AG09309 (cell line): Measurements from ENCODE around the gene CNTN2.

Source experiments
- DNase-seq: peaks from one replicate; pipeline ENCODE4 v3.0.0-alpha.2; 2010; ENCODE audit warnings: low read depth
- H3K4me3 ChIP-seq: 2 replicates; pipeline ENCODE4 v1.5.1; 2011; ENCODE audit warnings: mild to moderate bottlenecking, low read depth, low read length, moderate library complexity; ENCODE audit not compliant: control insufficient read depth
- CTCF ChIP-seq: IDR thresholded peaks from 2 replicates; pipeline ENCODE4 v1.5.1; 2011; ENCODE audit warnings: mild to moderate bottlenecking, low read depth, low read length, inconsistent platforms; ENCODE audit not compliant: insufficient read depth, control insufficient read depth; ENCODE audit errors: missing control alignments

The CNTN2 gene

GRCh38 chr1:205052690-205053089 lies 9.7 kb downstream of the CNTN2 start:
- no peak overlapping the region for H3K4me3 ChIP-seq
- DNase-seq, result no peak
- no peak for TF ChIP-seq CTCF

GRCh38 chr1:205053296-205053695 lies 10.3 kb downstream of the CNTN2 start:
- no peak for DNase-seq
- H3K4me3 ChIP-seq, result no peak overlapping the region
- TF ChIP-seq CTCF, result no peak

- H3K4me3 ChIP-seq, result no peak overlapping the region
- no peak for TF ChIP-seq CTCF
- DNase-seq, result no peak
These were observed 11.0 kb downstream of the CNTN2 start for GRCh38 chr1:205054013-205054412.

- TF ChIP-seq CTCF, result no peak
- no peak overlapping the region for H3K4me3 ChIP-seq
These were observed 13.2 kb downstream of the CNTN2 start for GRCh38 chr1:205056188-205056611.

GRCh38 chr1:205056956-205057568 lies 14.1 kb downstream of the CNTN2 start:
- DNase-seq, result no peak
- no peak overlapping the region for H3K4me3 ChIP-seq
- TF ChIP-seq CTCF, result no peak

More at GRCh38 chr1:205056188-205056611, 13.2 kb downstream of the CNTN2 start:
- no peak for DNase-seq

GRCh38 chr1:205057808-205058575 lies 15.0 kb downstream of the CNTN2 start:
- no peak for DNase-seq
- no peak overlapping the region for H3K4me3 ChIP-seq
- no peak for TF ChIP-seq CTCF

GRCh38 chr1:205058853-205059252 lies 15.8 kb downstream of the CNTN2 start:
- no peak for DNase-seq
- no peak overlapping the region for H3K4me3 ChIP-seq
- no peak for TF ChIP-seq CTCF
